ENCODE measurements around the gene CYSRT1. TPM values are rescaled to one million over a fixed set of nuclear protein-coding genes. Genes with fewer than 3 reads are reported as not detected.

Gene CYSRT1
- total RNA-seq, 1 experiment from 2014 or later: 1.0 TPM

- H3K27ac Mint-ChIP-seq: no peak within 1 kb of the TSS
- no peaks in the 10 kb centered on the region for H3K9me3 Mint-ChIP-seq
Measured at GRCh38 chr9:137230705-137231371, 5.9 kb downstream of the CYSRT1 start, which contains the start of gene SLC34A3. Gene SLC34A3, plus strand, starts transcription at chr9:137230901. Its CDS starts 802 bp downstream, at chr9:137231703.

More at GRCh38 chr9:137230705-137231371, 5.9 kb downstream of the CYSRT1 start, which contains the start of gene SLC34A3:
- no peak within 1 kb of the TSS for H2BK5ac ChIP-seq (ENCODE audit: insufficient read length, low read length)
- H2AK5ac ChIP-seq (ENCODE audit: insufficient read length, low read length): no peak within 1 kb of the TSS
- no peak within 1 kb of the TSS for H3T11ph ChIP-seq (ENCODE audit: low read length)
- no peak within 1 kb of the TSS for H3K4me2 ChIP-seq (ENCODE audit: insufficient read depth, insufficient read length, low read length)
- no peak within 1 kb of the TSS for H2BK15ac ChIP-seq (ENCODE audit: low read depth, low read length)
- H3K9me3 ChIP-seq (ENCODE audit: control insufficient read depth, low read depth, low read length): no peaks in the 10 kb centered on the region
- Mint-ChIP-seq H3K27me3 (ENCODE audit: low read depth) (peaks cover 7% of the 10 kb centered on the region), H3K36me3 (ENCODE audit: insufficient read depth in 1 of 3, low read depth in 3 of 3) (no peaks in the 10 kb centered on the region), H3K4me3 (no peak within 1 kb of the TSS), H3K4me1 (peaks cover 7 to 11% of the 10 kb centered on the region in 2 experiments)
- H3K27ac ChIP-seq (ENCODE audit: insufficient read length, low read depth, low read length): no peak within 1 kb of the TSS
- no peaks in the 10 kb centered on the region for H3K79me1 ChIP-seq (ENCODE audit: insufficient read depth, low read depth, low read length, poor library complexity, severe bottlenecking)
- H3K23me2 ChIP-seq (ENCODE audit: insufficient read length, low read depth, low read length, poor library complexity, severe bottlenecking): no peaks in the 10 kb centered on the region
- H4K91ac ChIP-seq (ENCODE audit: insufficient read length, low read depth, low read length): no peak within 1 kb of the TSS
- no peak within 1 kb of the TSS for H3K18ac ChIP-seq (ENCODE audit: insufficient read length, low read depth, low read length)
- no peak within 1 kb of the TSS for H2AFZ ChIP-seq (ENCODE audit: low read length)
- H4K20me1 ChIP-seq (ENCODE audit: control insufficient read depth, insufficient read depth, insufficient read length): no peaks in the 10 kb centered on the region
- no peak for TF ChIP-seq CTCF (conservative IDR thresholded peaks at IDR 0.05)
- H4K8ac ChIP-seq (replicated peaks; ENCODE audit: insufficient read length, low read depth, low read length): no peak within 1 kb of the TSS
- H2BK120ac ChIP-seq (ENCODE audit: low read depth, low read length, poor library complexity, severe bottlenecking): no peak within 1 kb of the TSS
- no peak within 1 kb of the TSS for H3K23ac ChIP-seq (ENCODE audit: insufficient read length, low read depth, low read length)
- no peak within 1 kb of the TSS for H3K56ac ChIP-seq (ENCODE audit: insufficient read length, low read depth, low read length)
- no CpG with 5 or more reads among the region's 14 CpGs for WGBS (ENCODE audit: extremely low coverage, insufficient read length, low lambda C conversion rate)
- no peaks in the 10 kb centered on the region for H3K4me1 ChIP-seq (ENCODE audit: insufficient read depth, low read length)
- H2BK20ac ChIP-seq (ENCODE audit: low read depth, low read length, poor library complexity, severe bottlenecking): no peak within 1 kb of the TSS
- H3K4ac ChIP-seq (ENCODE audit: low read depth, low read length): no peak within 1 kb of the TSS
- H2BK12ac ChIP-seq (ENCODE audit: insufficient read length, low read depth, low read length): no peak within 1 kb of the TSS
- no peak for DNase-seq
- H3K9ac ChIP-seq (ENCODE audit: extremely low read depth, insufficient read length, low read length): no peak within 1 kb of the TSS
- no peaks in the 10 kb centered on the region for H3K27me3 ChIP-seq (ENCODE audit: insufficient read depth, low read length)
- no peaks in the 10 kb centered on the region for H3K79me2 ChIP-seq (ENCODE audit: insufficient read depth, low read length)
- no peak within 1 kb of the TSS for H4K5ac ChIP-seq (ENCODE audit: insufficient read length, low read depth, low read length)
- no peak within 1 kb of the TSS for H3K14ac ChIP-seq (ENCODE audit: insufficient read depth, low read length)

Data from H9 (cell line).